GM21515 (cell line): ENCODE measurements around the gene PPM1F.
"Not testable (repeated sequence)": the region's sequence is repeated elsewhere in the genome, so short reads cannot be mapped to it uniquely, and the experiment has no call there.

Source experiments
- ATAC-seq: cut with Tn5 transposase; IDR thresholded peaks from one replicate; pipeline ENCODE4 v1.9.1; 2021; ENCODE audit not compliant: unreplicated experiment

The PPM1F gene

GRCh38 chr22:21922370-21923162, 30.1 kb downstream of the PPM1F start:
- ATAC-seq, result no peak

DNA sequence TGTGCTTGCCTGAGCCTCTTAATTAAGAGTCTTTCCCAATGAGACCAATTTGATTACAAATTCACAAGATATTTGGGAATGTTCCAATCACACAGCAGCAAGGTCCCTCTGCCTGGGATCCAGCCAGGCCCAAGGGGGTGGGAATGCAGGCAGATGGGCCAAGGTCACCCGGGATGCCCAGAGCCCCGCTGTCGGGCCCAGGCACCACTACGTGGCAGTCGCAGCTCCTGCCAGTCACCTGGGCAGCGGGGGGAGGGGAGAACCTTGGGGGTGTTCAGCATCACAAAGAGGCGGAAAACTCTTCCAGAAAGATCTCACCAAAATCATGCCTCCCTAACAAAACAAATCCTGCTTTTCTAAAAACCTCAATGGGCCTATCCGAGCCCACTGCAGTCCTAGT, 30.9 kb downstream of the PPM1F start:
- ATAC-seq, result no peak

- no peak for ATAC-seq
These were observed 31.4 kb downstream of the PPM1F start for GRCh38 chr22:21921184-21921721.

GRCh38 chr22:21920341-21921183, 32.1 kb downstream of the PPM1F start:
- no peak for ATAC-seq

DNA sequence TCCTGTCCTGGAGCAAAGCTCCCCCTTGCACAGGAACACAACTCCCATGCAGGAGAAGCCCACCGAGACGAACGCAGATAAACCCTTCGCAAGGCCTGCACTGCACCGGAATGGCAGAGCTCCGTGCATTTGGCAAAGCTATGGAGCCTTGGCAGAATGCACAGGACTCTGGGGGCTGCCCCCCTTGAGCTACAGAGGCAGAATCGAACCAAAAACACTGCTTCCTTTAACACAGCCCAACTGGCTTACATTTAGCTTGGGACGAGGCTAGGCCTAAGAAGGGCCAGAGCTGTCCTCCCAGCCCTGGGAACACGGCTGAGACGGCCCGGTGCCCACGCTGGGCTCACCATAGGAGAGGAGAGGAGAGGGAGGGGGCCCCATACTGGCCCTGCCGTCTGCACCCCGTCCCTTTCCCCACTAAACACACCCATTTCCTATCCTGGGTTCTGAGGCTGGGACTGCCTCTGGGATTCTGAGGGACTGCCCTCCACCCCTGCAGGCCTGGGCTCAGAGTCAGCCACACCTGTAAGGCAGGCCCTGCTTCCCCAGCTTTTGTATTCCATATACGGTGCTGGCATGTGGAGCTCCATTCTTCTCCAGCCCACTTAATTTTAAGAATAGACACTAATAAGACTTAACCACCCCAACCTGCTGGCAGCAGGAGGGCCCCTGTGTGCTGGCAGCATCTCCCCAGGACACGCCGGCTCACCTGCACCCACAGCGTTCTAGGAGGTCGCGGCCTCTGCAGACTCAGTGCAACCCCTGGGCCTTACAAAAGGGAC, 32.9 kb downstream of the PPM1F start:
- no peak for ATAC-seq

DNA sequence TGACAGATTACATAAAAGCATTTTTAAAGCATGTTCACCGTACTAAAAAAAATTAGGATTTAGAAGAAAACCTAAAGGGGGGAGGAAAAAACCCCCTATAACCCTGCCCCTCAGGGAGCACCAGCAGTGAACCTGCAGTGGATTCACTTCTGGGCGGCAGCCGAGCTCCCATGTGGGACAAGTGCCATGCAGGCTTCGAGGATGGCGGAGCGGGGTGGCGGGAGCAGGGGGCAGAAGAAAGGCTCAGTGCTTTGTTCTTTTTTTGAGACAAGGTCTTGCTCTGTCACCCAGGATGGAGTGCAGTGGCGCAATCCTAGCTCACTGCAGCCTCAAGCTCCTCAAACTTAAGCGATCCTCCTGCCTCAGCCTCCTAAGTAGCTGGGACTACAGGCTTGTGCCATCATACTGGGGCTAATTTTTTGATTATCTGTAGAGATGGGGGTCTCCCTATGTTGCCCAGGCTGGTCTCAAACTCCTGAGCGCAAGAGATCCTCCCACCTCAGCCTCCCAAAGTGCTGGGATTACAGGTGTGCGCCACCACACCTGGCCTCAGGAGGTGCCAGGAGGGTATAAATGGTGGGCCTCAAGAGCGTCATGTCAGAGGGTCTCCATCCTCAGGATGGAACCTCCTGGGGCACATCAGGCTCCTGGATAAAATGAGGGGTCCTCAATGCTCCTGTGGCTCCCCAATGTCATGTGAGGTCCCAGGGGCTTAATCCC, 34.0 kb downstream of the PPM1F start:
- no peak for ATAC-seq

- no peak for ATAC-seq
These were observed 34.7 kb downstream of the PPM1F start for GRCh38 chr22:21917959-21918261.

- no peak for ATAC-seq
These were observed 35.3 kb downstream of the PPM1F start for GRCh38 chr22:21917181-21917958.

- no peak for ATAC-seq
These were observed 36.2 kb downstream of the PPM1F start for GRCh38 chr22:21916309-21916918.

DNA sequence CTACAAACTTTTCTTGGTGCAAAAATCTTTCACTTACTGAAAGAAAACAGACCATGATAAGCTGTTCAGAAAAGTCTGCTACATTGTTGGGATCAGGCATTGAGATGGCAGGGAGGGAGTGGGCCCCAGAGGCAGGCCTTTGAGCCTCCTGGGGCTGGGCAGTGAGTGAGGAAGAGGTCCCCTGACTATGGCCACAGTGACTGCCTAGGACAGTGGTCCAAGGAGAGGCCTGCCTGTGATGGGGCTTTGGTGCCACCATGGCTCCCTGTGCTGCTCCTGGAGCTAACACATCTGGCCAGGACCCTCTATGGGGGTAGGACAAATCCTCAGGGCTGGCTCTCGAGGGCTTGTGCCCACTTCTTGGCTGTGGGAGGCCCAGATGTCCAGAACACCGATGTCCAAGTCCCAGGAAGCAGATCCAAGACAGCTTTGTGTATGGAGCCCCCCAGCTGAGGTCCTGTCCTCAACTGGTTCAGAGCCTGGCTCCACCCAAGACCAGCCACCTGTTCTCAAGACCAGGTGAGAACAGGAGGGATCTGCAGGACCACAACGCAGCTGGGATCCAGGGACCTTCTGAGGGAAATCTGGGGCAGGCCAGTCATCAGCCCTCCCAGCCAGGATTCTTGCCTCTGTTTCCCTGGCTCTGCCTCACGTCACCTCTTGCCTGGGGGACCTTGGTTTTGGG, 36.9 kb downstream of the PPM1F start:
- ATAC-seq, result no peak

DNA sequence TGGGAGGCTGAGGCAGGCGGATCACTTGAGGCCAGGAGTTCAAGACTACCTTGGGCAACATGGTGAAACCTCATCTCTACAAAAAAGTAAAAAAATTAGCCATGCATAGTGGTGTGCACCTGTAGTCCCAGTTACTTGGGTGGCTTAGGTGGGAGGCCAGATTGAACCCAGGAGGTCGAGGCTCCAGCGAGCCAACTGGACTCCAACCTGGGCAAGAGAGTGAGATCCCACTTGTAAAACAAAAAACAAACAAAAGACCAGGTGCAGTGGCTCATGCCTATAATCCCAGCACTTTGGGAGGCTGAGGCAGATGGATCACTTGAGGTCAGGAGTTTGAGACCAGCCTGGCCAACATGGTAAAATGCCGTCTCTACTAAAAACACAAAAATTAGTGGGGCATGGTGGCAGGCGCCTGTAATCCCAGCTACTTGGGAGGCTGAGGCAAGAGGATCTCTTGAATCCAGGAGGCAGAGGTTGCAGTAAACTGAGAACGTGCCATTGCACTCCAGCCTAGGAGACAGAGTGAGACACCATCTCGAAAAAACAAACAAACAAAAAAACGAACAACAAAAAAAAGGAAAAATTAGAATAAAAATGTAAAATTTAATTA, 38.5 kb downstream of the PPM1F start:
- not testable (repeated sequence) for ATAC-seq

DNA sequence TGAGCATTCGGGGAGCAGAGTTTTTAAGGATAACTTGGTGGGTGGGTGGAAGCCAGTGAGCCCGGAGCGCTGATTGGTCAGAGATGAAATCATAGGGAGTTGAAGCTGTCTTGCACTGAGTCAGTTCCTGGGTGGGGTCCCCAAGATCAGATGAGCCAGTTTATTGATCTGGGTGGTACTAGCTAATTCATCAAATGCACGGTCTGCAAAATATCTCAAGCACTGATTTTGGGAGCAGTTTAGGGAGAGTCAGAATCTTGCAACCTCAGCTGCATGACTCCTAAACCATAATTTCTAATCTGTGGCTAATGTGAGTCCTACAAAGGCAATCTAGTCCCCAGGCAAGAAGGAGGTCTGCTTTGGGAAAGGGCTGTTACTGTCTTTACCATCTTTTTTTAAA, 42.3 kb downstream of the PPM1F start:
- not testable (repeated sequence) for ATAC-seq

- no peak for ATAC-seq
These were observed 42.8 kb downstream of the PPM1F start for GRCh38 chr22:21909871-21910270.

DNA sequence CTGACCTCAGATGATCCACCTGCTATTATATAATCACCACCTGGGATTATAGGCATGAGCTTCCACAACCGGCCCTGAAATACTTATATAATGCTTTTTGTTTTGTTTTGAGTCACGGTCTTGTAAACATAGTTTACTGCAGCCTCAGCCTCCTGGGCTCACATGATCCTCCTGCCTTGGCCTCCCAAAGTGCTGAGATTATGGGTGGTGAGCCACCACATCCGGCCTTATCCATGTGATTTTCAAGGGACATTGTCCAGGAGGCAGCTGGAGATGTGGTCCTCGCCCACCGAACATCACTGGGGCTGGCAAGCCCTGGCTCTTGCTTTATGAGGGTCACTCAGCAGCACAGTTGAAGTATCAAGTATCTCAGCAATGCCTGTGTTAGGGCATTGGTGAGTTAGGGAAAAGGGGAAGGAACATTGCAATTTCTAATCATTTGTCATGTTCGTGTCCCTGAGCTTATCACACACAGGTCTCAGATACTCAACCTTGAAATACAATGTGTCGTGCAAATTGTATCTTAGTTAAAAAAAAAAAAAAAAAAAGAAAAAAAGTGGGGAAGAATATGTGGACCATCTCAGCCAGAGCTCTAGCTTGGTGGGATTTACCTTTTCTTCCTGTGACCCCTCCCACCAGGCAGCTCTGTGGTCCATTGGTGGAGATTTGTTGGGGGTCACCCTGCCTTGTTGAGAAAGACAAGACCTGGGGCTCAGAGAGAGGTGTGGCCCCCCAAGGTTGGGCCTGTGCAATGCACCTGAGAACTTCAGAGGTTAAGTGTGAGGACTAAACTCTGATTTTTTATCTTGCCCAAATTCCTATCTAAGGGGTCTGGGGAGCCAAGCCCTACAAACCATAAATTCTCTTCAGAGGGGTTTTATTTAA, 44.8 kb downstream of the PPM1F start:
- ATAC-seq, result no peak

- not testable (repeated sequence) for ATAC-seq
These were observed 47.4 kb downstream of the PPM1F start for GRCh38 chr22:21905234-21905633.

DNA sequence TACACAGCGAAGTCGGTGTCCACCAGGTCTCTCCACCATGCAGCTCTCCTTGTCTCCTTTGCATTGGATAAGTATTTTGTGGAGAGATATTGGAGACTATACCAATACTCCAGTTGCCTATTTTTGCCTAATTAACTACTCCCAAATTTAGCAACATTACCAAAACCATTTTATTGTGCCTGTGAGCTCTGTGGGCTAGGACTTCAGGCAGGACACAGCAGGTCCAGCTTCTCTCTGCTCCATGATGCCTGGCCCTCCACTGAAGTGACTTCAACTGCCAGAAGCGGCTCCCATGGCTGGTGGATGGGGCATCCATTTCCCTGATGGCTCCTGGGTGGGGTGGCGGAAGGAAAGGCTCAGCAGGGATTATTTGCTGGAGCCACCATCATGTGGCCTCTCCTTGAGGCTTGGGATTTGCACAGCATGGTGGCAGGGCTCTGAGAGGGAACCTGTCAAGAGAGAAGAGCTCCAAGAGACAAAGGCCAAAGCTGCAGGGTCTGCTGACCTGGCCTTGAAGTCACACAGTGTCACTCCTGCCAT, 48.3 kb downstream of the PPM1F start:
- no peak for ATAC-seq

GRCh38 chr22:21903283-21903682, 49.4 kb downstream of the PPM1F start:
- ATAC-seq, result no peak
